IMR-90 (cell line): ENCODE data around the gene COL18A1. TPM values are rescaled to one million over a fixed set of nuclear protein-coding genes. Genes with fewer than 3 reads are reported as not detected.
A peak's percentile ranks its signal among the peaks of the same experiment; 100 is the strongest.

Source experiments
- ATAC-seq: fragments of 200-7000 bp; cut with Tn5 transposase; 2 replicates; pipeline ENCODE4 v1.9.1; 2020; ENCODE audit warnings: low read depth, mild to moderate bottlenecking, moderate library complexity
- BruUV-seq: library from RNA; stranded (reverse); fragments of 400-500 nt; replicated peaks from 2 replicates; lab custom pipeline; 2021; lab: Mats Ljungman, UMichigan
- CTCF ChIA-PET: fragments of 300-600 bp; formaldehyde crosslinking; extraction: SDS; loops from one replicate; lab custom pipeline; 2021; ENCODE audit warnings: antibody characterized with exemption; lab: Yijun Ruan, JAX
- POLR2A ChIA-PET: fragments of 300-600 bp; sonication (Branson Sonifier 250); formaldehyde crosslinking; loops from one replicate; lab custom pipeline; 2022; ENCODE audit warnings: antibody characterized with exemption; ENCODE audit not compliant: unreplicated experiment; lab: Charles Lee
- DNase-seq: peaks from one replicate; pipeline ENCODE4 v3.0.0; 2013
- H2AFZ ChIP-seq: replicated peaks from 2 replicates; pipeline ENCODE3; 2013; ENCODE audit warnings: low read length, mild to moderate bottlenecking; ENCODE audit not compliant: poor library complexity
- H2AK5ac ChIP-seq: 2 replicates; pipeline ENCODE4 v1.6.1; 2013; ENCODE audit warnings: low read depth, low read length, inconsistent platforms
- H2AK9ac ChIP-seq: replicated peaks from 2 replicates; pipeline ENCODE3; 2013; ENCODE audit warnings: mild to moderate bottlenecking, low read depth, low read length, moderate library complexity; ENCODE audit not compliant: poor library complexity
- H2BK120ac ChIP-seq: 2 replicates; pipeline ENCODE4 v1.6.1; 2013; ENCODE audit warnings: low read depth, low read length, inconsistent platforms
- H2BK15ac ChIP-seq: 3 replicates; pipeline ENCODE4 v1.6.1; 2013; ENCODE audit warnings: low read depth, low read length, inconsistent platforms
- H2BK20ac ChIP-seq: 2 replicates; pipeline ENCODE4 v1.6.1; 2013; ENCODE audit warnings: low read depth, mild to moderate bottlenecking, inconsistent platforms, low read length, moderate library complexity
- H2BK5ac ChIP-seq: 2 replicates; pipeline ENCODE4 v1.6.1; 2013; ENCODE audit warnings: mild to moderate bottlenecking, low read depth, low read length, inconsistent platforms; ENCODE audit not compliant: poor library complexity, severe bottlenecking
- H3K14ac ChIP-seq: replicated peaks from 2 replicates; pipeline ENCODE4 v1.6.1; 2013; ENCODE audit warnings: low read depth, low read length, inconsistent platforms
- H3K18ac ChIP-seq: 2 replicates; pipeline ENCODE4 v1.6.1; 2013; ENCODE audit warnings: low read depth, low read length, control low read depth
- H3K23ac ChIP-seq: 2 replicates; pipeline ENCODE4 v1.6.1; 2013; ENCODE audit warnings: low read depth, low read length, inconsistent platforms
- H3K27ac ChIP-seq: 2 replicates; pipeline ENCODE4 v1.5.1; 2013; ENCODE audit warnings: mild to moderate bottlenecking, control low read depth, low read length; ENCODE audit not compliant: insufficient read depth
- H3K27me3 ChIP-seq: 2 replicates; pipeline ENCODE4 v1.6.1; 2013; ENCODE audit warnings: low read length; ENCODE audit not compliant: control insufficient read depth, insufficient read depth
- H3K36me3 ChIP-seq: 2 replicates; pipeline ENCODE4 v1.6.1; 2013; ENCODE audit warnings: low read length, mixed read lengths; ENCODE audit not compliant: control insufficient read depth, insufficient read depth
- H3K4ac ChIP-seq: 2 replicates; pipeline ENCODE4 v1.6.1; 2013; ENCODE audit warnings: low read depth, low read length, inconsistent platforms
- H3K4me1 ChIP-seq: 2 replicates; pipeline ENCODE4 v1.6.1; 2013; ENCODE audit warnings: low read length, mixed read lengths; ENCODE audit not compliant: control insufficient read depth, insufficient read depth
- H3K4me2 ChIP-seq: 2 replicates; pipeline ENCODE4 v1.6.1; 2013; ENCODE audit warnings: low read depth, mild to moderate bottlenecking, control low read depth, low read length, moderate library complexity
- H3K4me3 ChIP-seq: 2 replicates; pipeline ENCODE4 v1.5.1; 2013; ENCODE audit warnings: low read depth, mild to moderate bottlenecking, control low read depth, low read length, moderate library complexity; ENCODE audit not compliant: insufficient read depth
- H3K56ac ChIP-seq: 2 replicates; pipeline ENCODE4 v1.6.1; 2013; ENCODE audit warnings: low read length, inconsistent platforms; ENCODE audit not compliant: insufficient read depth; ENCODE audit errors: extremely low read depth
- H3K79me1 ChIP-seq, 2 experiments: 2 replicates each; pipeline ENCODE4 v1.6.1; 2013; ENCODE audit warnings: low read length in 2 of 2, inconsistent platforms in 1 of 2, low read depth in 1 of 2
- H3K9ac ChIP-seq: 2 replicates; pipeline ENCODE4 v1.6.1; 2013; ENCODE audit warnings: low read depth, low read length, control low read depth
- H3K9me1 ChIP-seq: 2 replicates; pipeline ENCODE4 v1.6.1; 2013; ENCODE audit warnings: low read length, inconsistent platforms; ENCODE audit not compliant: insufficient read depth
- H3K9me3 ChIP-seq: 2 replicates; pipeline ENCODE4 v1.6.1; 2013; ENCODE audit warnings: low read length; ENCODE audit not compliant: control insufficient read depth, insufficient read depth
- H4K20me1 ChIP-seq: 2 replicates; pipeline ENCODE4 v1.6.1; 2013; ENCODE audit warnings: low read length, inconsistent platforms; ENCODE audit not compliant: insufficient read depth
- H4K5ac ChIP-seq: 2 replicates; pipeline ENCODE4 v1.6.1; 2013; ENCODE audit warnings: mild to moderate bottlenecking, low read depth, low read length, control low read depth
- H4K8ac ChIP-seq, 2 experiments: 2 replicates each; pipeline ENCODE4 v1.6.1; 2013; ENCODE audit warnings: low read depth in 2 of 2, low read length in 2 of 2, control low read depth in 1 of 2, inconsistent platforms in 1 of 2
- H4K91ac ChIP-seq: 2 replicates; pipeline ENCODE4 v1.6.1; 2013; ENCODE audit warnings: low read depth, low read length, inconsistent platforms; ENCODE audit not compliant: insufficient read depth
- CEBPB ChIP-seq: IDR thresholded peaks from 2 replicates; pipeline ENCODE4 v1.6.1; 2012; ENCODE audit warnings: low read depth, low read length, improper control_type of control experiment
- RAD21 ChIP-seq: IDR thresholded peaks from 2 replicates; pipeline ENCODE4 v1.6.1; 2012; ENCODE audit warnings: low read length, improper control_type of control experiment
- USF2 ChIP-seq: fragments of 150-350 bp; IDR thresholded peaks from 2 replicates; pipeline ENCODE4 v1.6.1; 2017; ENCODE audit warnings: mild to moderate bottlenecking, antibody characterized with exemption, low read length, low read depth
- WGBS, 2 experiments: methylation state at CpG; one replicate each; pipeline versions ENCODE4 v1.1.5 to v1.1.7; 2013; ENCODE audit warnings: missing lambda C conversion rate in 2 of 2; ENCODE audit not compliant: insufficient read length in 1 of 2; ENCODE audit errors: extremely low coverage in 2 of 2; 5-methylcytosine and 5-hydroxymethylcytosine counted together
- dilution Hi-C: fragments of 300-500 bp; cut with HindIII; formaldehyde crosslinking; loops from one replicate; pipeline ENCODE4 v1.14.3; 2018; ENCODE audit warnings: low sequenced_read_pairs; ENCODE audit not compliant: unreplicated experiment
- in situ Hi-C: fragments of 300-500 bp; cut with MboI; formaldehyde crosslinking; loops from 3 replicates; pipeline ENCODE4 v1.14.3; 2019; ENCODE audit warnings: low sequenced_read_pairs, inconsistent platforms, mixed read lengths
- intact Hi-C: fragments of 100-400 bp; cut with micrococcal nuclease; formaldehyde crosslinking; loops from 2 replicates; pipeline ENCODE4 v1.10.0; 2022
- polyA plus RNA-seq, 3 experiments: library from polyadenylated mRNA; depleted of rRNA; stranded (reverse); fragments of >200 nt; gene quantifications; 2 replicates each; pipeline ENCODE4 v1.2.3, GENCODE V29; 2012; ENCODE audit warnings: low replicate concordance in 1 of 3
- total RNA-seq: library from RNA; depleted of rRNA; stranded (reverse); fragments of >200 nt; gene quantifications from 2 replicates; pipeline ENCODE4 v1.2.3, GENCODE V29; 2012

COL18A1 gene
- total and polyA plus RNA-seq, 2 of the 4 experiments (the other 2 are of a cell fraction): 4.3 to 46.7 TPM

- Histone ChIP-seq H3K56ac (no peak overlapping the region), H3K4me3 (no peak overlapping the region), H3K9ac (no peak overlapping the region), H4K20me1 (peaks cover 43% of the 10 kb centered on the region), H2BK15ac (no peak overlapping the region), H4K5ac (no peak overlapping the region), H3K27ac (no peak overlapping the region), H2BK20ac (no peak overlapping the region), H3K4me2 (no peak overlapping the region), H3K36me3 (peaks cover 15% of the 10 kb centered on the region; the same call in 1 of the 2 replicates), H3K14ac (no peak overlapping the region), H3K9me3 (peaks cover 2% of the 10 kb centered on the region; the same call in 1 of the 2 replicates), H2AFZ (no peak overlapping the region), H2BK120ac (no peak overlapping the region), H3K27me3 (no peaks in the 10 kb centered on the region), H3K23ac (no peak overlapping the region), H3K18ac (no peak overlapping the region), H3K9me1 (peaks cover 31% of the 10 kb centered on the region), H4K8ac (no peak overlapping the region), H2AK9ac (no peak overlapping the region), H3K4ac (no peak overlapping the region; the same call in 1 of the 2 replicates), H2BK5ac (no peak overlapping the region), H2AK5ac (no peak overlapping the region), H4K91ac (peak overlapping the region; percentile 24; the same call in 1 of the 2 replicates), H3K79me1 (peaks cover 26 to 75% of the 10 kb centered on the region in 2 experiments), H3K4me1 (peaks cover 54% of the 10 kb centered on the region)
- intact Hi-C loops (no loop called here), dilution Hi-C loops (no loop called here), in situ Hi-C loops (no loop called here)
- DNase-seq (no peak), ATAC-seq (no peak)
- TF ChIP-seq CEBPB (no peak), RAD21 (no peak), USF2 (no peak)
- BruUV-seq: no TSS peak
- CTCF ChIA-PET: no interaction called here
- POLR2A ChIA-PET: no interaction called here
- no CpG with 5 or more reads among the region's 9 CpGs for WGBS, 2 experiments
Measured at GRCh38 chr21:45457832-45458172, 52.8 kb downstream of the COL18A1 start.
